ENCODE data around the gene NEDD4.

Gene NEDD4

DNA sequence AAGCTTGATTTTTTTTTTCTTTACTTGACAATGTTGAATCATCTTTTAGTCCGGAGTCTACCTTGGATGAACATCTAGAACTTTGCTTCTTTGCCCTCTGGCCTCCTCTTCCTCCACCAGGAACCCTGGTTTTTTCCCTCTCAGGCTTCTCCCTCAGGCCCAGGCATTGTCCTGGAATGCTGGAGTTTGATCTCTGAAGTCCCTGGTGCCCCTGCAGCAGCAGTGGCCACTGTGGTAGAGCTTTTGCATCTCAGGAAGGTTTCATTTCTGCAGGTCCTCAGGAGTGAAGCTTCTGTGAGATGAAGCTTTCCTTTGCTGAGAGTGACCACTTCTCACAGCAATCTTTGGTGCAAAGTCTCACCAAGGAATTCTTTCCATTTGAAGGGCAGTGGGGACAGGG lies 39.0 kb upstream of the NEDD4 start (continued):
- TF ChIP-seq, protein P1, sequence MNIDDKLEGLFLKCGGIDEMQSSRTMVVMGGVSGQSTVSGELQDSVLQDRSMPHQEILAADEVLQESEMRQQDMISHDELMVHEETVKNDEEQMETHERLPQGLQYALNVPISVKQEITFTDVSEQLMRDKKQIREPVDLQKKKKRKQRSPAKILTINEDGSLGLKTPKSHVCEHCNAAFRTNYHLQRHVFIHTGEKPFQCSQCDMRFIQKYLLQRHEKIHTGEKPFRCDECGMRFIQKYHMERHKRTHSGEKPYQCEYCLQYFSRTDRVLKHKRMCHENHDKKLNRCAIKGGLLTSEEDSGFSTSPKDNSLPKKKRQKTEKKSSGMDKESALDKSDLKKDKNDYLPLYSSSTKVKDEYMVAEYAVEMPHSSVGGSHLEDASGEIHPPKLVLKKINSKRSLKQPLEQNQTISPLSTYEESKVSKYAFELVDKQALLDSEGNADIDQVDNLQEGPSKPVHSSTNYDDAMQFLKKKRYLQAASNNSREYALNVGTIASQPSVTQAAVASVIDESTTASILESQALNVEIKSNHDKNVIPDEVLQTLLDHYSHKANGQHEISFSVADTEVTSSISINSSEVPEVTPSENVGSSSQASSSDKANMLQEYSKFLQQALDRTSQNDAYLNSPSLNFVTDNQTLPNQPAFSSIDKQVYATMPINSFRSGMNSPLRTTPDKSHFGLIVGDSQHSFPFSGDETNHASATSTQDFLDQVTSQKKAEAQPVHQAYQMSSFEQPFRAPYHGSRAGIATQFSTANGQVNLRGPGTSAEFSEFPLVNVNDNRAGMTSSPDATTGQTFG (tag by site-specific recombination; IDR thresholded peaks at IDR 0.05; ENCODE audit: borderline replicate concordance), result no peak
- TF ChIP-seq ZNF16 (tag by site-specific recombination; IDR thresholded peaks at IDR 0.05; ENCODE audit: low read depth), result no peak
- TF ChIP-seq, protein P2, sequence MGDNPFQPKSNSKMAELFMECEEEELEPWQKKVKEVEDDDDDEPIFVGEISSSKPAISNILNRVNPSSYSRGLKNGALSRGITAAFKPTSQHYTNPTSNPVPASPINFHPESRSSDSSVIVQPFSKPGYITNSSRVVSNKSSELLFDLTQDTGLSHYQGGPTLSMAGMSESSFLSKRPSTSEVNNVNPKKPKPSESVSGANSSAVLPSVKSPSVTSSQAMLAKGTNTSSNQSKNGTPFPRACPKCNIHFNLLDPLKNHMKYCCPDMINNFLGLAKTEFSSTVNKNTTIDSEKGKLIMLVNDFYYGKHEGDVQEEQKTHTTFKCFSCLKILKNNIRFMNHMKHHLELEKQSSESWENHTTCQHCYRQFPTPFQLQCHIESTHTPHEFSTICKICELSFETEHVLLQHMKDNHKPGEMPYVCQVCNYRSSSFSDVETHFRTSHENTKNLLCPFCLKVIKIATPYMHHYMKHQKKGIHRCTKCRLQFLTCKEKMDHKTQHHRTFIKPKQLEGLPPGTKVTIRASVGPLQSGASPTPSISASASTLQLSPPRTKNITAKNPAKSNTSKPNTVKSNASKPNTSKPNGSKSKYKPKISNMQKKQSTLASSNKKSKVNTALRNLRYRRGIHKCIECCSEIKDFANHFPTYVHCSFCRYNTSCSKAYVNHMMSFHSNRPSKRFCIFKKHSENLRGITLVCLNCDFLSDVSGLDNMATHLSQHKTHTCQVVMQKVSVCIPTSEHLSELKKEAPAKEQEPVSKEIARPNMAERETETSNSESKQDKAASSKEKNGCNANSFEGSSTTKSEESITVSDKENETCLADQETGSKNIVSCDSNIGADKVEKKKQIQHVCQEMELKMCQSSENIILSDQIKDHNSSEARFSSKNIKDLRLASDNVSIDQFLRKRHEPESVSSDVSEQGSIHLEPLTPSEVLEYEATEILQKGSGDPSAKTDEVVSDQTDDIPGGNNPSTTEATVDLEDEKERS (tag by site-specific recombination; IDR thresholded peaks at IDR 0.05), result no peak
- TF ChIP-seq MZF1 (tag by site-specific recombination; IDR thresholded peaks at IDR 0.05; ENCODE audit: borderline replicate concordance), result no peak

GRCh38 chr15:56031836-56032235 lies 38.4 kb upstream of the NEDD4 start:
- Histone ChIP-seq H3K4me3 (ENCODE audit: low read depth, low read length) (no peak overlapping the region), H3K4me1 (ENCODE audit: control insufficient read depth, insufficient read depth, low read length) (no peaks in the 10 kb centered on the region), H3K9me3 (ENCODE audit: control insufficient read depth, insufficient read depth, low read depth, low read length) (no peaks in the 10 kb centered on the region), H3K27ac (ENCODE audit: extremely low read depth, low read depth, low read length) (no peak overlapping the region), H3K36me3 (ENCODE audit: control insufficient read depth in 2 of 2, insufficient read depth in 1 of 2, low read length in 2 of 2) (no peaks in the 10 kb centered on the region)
- CTCF ChIA-PET, result interaction anchor here (0.6 to 1.1 kb wide), 3 partner anchors 9 to 27 kb away, joined by 3 to 4 read pairs (median 4); no protein-coding TSS in a partner anchor
- TF ChIP-seq GLI2 (tag by site-specific recombination; IDR thresholded peaks at IDR 0.05; ENCODE audit: borderline replicate concordance, low read depth) (no peak), ZBTB48 (tag by site-specific recombination; IDR thresholded peaks at IDR 0.05) (no peak), ZNF843 (tag by site-specific recombination; IDR thresholded peaks at IDR 0.05) (no peak), ZXDB (tag by site-specific recombination; IDR thresholded peaks at IDR 0.05) (no peak), ZNF433 (tag by site-specific recombination; IDR thresholded peaks at IDR 0.05; ENCODE audit: low read depth) (no peak), ZNF677 (tag by site-specific recombination; IDR thresholded peaks at IDR 0.05) (no peak), ZNF792 (tag by site-specific recombination; IDR thresholded peaks at IDR 0.05) (no peak), ZNF18 (tag by site-specific recombination; IDR thresholded peaks at IDR 0.05) (no peak), SP3 (tag by site-specific recombination; IDR thresholded peaks at IDR 0.05) (no peak), TRIM28 (IDR thresholded peaks at IDR 0.05; ENCODE audit: borderline replicate concordance, low read length) (no peak)
- TF ChIP-seq, protein P3, sequence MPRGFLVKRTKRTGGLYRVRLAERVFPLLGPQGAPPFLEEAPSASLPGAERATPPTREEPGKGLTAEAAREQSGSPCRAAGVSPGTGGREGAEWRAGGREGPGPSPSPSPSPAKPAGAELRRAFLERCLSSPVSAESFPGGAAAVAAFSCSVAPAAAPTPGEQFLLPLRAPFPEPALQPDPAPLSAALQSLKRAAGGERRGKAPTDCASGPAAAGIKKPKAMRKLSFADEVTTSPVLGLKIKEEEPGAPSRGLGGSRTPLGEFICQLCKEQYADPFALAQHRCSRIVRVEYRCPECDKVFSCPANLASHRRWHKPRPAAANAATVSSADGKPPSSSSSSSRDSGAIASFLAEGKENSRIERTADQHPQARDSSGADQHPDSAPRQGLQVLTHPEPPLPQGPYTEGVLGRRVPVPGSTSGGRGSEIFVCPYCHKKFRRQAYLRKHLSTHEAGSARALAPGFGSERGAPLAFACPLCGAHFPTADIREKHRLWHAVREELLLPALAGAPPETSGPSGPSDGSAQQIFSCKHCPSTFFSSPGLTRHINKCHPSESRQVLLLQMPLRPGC (tag by site-specific recombination; IDR thresholded peaks at IDR 0.05), result no peak
- TF ChIP-seq, protein P4, sequence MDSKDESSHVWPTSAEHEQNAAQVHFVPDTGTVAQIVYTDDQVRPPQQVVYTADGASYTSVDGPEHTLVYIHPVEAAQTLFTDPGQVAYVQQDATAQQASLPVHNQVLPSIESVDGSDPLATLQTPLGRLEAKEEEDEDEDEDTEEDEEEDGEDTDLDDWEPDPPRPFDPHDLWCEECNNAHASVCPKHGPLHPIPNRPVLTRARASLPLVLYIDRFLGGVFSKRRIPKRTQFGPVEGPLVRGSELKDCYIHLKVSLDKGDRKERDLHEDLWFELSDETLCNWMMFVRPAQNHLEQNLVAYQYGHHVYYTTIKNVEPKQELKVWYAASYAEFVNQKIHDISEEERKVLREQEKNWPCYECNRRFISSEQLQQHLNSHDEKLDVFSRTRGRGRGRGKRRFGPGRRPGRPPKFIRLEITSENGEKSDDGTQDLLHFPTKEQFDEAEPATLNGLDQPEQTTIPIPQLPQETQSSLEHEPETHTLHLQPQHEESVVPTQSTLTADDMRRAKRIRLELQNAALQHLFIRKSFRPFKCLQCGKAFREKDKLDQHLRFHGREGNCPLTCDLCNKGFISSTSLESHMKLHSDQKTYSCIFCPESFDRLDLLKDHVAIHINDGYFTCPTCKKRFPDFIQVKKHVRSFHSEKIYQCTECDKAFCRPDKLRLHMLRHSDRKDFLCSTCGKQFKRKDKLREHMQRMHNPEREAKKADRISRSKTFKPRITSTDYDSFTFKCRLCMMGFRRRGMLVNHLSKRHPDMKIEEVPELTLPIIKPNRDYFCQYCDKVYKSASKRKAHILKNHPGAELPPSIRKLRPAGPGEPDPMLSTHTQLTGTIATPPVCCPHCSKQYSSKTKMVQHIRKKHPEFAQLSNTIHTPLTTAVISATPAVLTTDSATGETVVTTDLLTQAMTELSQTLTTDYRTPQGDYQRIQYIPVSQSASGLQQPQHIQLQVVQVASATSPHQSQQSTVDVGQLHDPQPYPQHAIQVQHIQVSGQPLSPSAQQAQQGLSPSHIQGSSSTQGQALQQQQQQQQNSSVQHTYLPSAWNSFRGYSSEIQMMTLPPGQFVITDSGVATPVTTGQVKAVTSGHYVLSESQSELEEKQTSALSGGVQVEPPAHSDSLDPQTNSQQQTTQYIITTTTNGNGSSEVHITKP (tag by site-specific recombination; IDR thresholded peaks at IDR 0.05), result no peak
- TF ChIP-seq, protein P5, sequence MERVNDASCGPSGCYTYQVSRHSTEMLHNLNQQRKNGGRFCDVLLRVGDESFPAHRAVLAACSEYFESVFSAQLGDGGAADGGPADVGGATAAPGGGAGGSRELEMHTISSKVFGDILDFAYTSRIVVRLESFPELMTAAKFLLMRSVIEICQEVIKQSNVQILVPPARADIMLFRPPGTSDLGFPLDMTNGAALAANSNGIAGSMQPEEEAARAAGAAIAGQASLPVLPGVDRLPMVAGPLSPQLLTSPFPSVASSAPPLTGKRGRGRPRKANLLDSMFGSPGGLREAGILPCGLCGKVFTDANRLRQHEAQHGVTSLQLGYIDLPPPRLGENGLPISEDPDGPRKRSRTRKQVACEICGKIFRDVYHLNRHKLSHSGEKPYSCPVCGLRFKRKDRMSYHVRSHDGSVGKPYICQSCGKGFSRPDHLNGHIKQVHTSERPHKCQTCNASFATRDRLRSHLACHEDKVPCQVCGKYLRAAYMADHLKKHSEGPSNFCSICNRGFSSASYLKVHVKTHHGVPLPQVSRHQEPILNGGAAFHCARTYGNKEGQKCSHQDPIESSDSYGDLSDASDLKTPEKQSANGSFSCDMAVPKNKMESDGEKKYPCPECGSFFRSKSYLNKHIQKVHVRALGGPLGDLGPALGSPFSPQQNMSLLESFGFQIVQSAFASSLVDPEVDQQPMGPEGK (tag by site-specific recombination; IDR thresholded peaks at IDR 0.05), result no peak
- TF ChIP-seq, protein P6, sequence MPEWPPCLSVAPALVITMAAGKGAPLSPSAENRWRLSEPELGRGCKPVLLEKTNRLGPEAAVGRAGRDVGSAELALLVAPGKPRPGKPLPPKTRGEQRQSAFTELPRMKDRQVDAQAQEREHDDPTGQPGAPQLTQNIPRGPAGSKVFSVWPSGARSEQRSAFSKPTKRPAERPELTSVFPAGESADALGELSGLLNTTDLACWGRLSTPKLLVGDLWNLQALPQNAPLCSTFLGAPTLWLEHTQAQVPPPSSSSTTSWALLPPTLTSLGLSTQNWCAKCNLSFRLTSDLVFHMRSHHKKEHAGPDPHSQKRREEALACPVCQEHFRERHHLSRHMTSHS (tag by site-specific recombination; IDR thresholded peaks at IDR 0.05), result no peak
- POLR2A ChIA-PET, result no interaction called here
